HG02678 (cell line): ENCODE results near the gene PSMB2.

Experiments
- ATAC-seq: cut with Tn5 transposase; IDR thresholded peaks from one replicate; pipeline ENCODE4 v1.9.1; 2021; ENCODE audit warnings: mild to moderate bottlenecking, moderate library complexity; ENCODE audit not compliant: unreplicated experiment

PSMB2 gene

GRCh38 chr1:35573198-35574124, 67.9 kb downstream of the PSMB2 start, which contains the start of gene TFAP2E:
Gene TFAP2E (plus strand): TSS chr1:35573314. CDS start chr1:35573578, 264 bp downstream.
- ATAC-seq = no peak

GRCh38 chr1:35572296-35572695, 69.0 kb downstream of the PSMB2 start:
- no peak for ATAC-seq

- no peak for ATAC-seq
Measured at GRCh38 chr1:35571263-35571662, 70.1 kb downstream of the PSMB2 start.

- ATAC-seq = no peak
Measured at GRCh38 chr1:35570589-35571137, 70.7 kb downstream of the PSMB2 start.

- ATAC-seq = no peak
Measured at GRCh38 chr1:35569936-35570335, 71.4 kb downstream of the PSMB2 start.

- no peak for ATAC-seq
Measured at GRCh38 chr1:35568975-35569395, 72.3 kb downstream of the PSMB2 start.

- no peak for ATAC-seq
Measured at GRCh38 chr1:35567947-35568558, 73.3 kb downstream of the PSMB2 start.

GRCh38 chr1:35565742-35566133, 75.6 kb downstream of the PSMB2 start:
- no peak for ATAC-seq

GRCh38 chr1:35564884-35565741, 76.2 kb downstream of the PSMB2 start:
- ATAC-seq = no peak

GRCh38 chr1:35564037-35564883, 77.1 kb downstream of the PSMB2 start:
- ATAC-seq = no peak

GRCh38 chr1:35563166-35563565, 78.2 kb downstream of the PSMB2 start:
- ATAC-seq = no peak

GRCh38 chr1:35561972-35562680, 79.2 kb downstream of the PSMB2 start:
- ATAC-seq = no peak

GRCh38 chr1:35561297-35561971, 79.9 kb downstream of the PSMB2 start:
- ATAC-seq = no peak

GRCh38 chr1:35560256-35561225, 80.8 kb downstream of the PSMB2 start:
- ATAC-seq = no peak

GRCh38 chr1:35559317-35559944, 81.9 kb downstream of the PSMB2 start:
- ATAC-seq = no peak

GRCh38 chr1:35558374-35559316, 82.7 kb downstream of the PSMB2 start:
- ATAC-seq = no peak
